ENCODE results near the gene ZNF800. TPM values are rescaled to one million over a fixed set of nuclear protein-coding genes. Genes with fewer than 3 reads are reported as not detected.

Gene ZNF800
- polyA plus RNA-seq, 1 of the 3 experiments (the other 2 are of a cell fraction) = 9.2 TPM

GRCh38 chr7:127332880-127333279 lies 59.6 kb downstream of the ZNF800 start:
- H3F3A ChIP-seq (replicated peaks; ENCODE audit: insufficient read depth) = no peaks in the 10 kb centered on the region
- H2AFZ ChIP-seq (ENCODE audit: low read depth) = no peak overlapping the region
- H3K9ac ChIP-seq = no peak overlapping the region
- H3K27me3 ChIP-seq (ENCODE audit: insufficient read depth) = 0 out of 2 replicates have a peak, but pooled peaks cover 4% of the 10 kb centered on the region
- H3K36me3 ChIP-seq (replicated peaks in 1 of 2; ENCODE audit: control insufficient read depth in 1 of 2, insufficient read depth in 2 of 2, low read length in 1 of 2) = no peaks in the 10 kb centered on the region
- 21% methylated on average over 2 of the region's 2 CpGs for WGBS (ENCODE audit: low lambda C conversion rate)
- ChIA-PET CTCF (no interaction called here), POLR2A (no interaction called here)
- H3K9me3 ChIP-seq = no peaks in the 10 kb centered on the region
- TF ChIP-seq MEF2A (IDR thresholded peaks at IDR 0.05; ENCODE audit: borderline replicate concordance, low read depth) (no peak), GATA2 (CRISPR knock-in tag; IDR thresholded peaks at IDR 0.05) (no peak), SMC3 (IDR thresholded peaks at IDR 0.05; ENCODE audit: low read depth, low read length) (no peak), EZH2phosphoT487 (IDR thresholded peaks at IDR 0.05; ENCODE audit: borderline replicate concordance, low read depth) (no peak), TAF1 (IDR thresholded peaks at IDR 0.05; ENCODE audit: borderline replicate concordance, low read depth, low read length) (no peak), FOXM1 (IDR thresholded peaks at IDR 0.05; ENCODE audit: low read depth) (no peak)
- H3K27ac ChIP-seq (ENCODE audit: low read depth in 2 of 2, low read length in 1 of 2) = no peak overlapping the region
- no peak overlapping the region for H3K4me2 ChIP-seq
- H3K79me2 ChIP-seq (ENCODE audit: insufficient read depth) = no peaks in the 10 kb centered on the region
- no peak overlapping the region for H3K4me3 ChIP-seq (ENCODE audit: low read depth in 2 of 2, low read length in 1 of 2)
- H3K9me2 ChIP-seq = no peaks in the 10 kb centered on the region
- H4K20me1 ChIP-seq (ENCODE audit: insufficient read depth) = no peaks in the 10 kb centered on the region
- no peak for DNase-seq
- no peaks in the 10 kb centered on the region for H3K4me1 ChIP-seq (ENCODE audit: control insufficient read depth in 1 of 2, insufficient read depth in 2 of 2, low read depth in 1 of 2, low read length in 1 of 2)

- no peaks in the 10 kb centered on the region for H3K36me3 ChIP-seq (replicated peaks in 1 of 2; ENCODE audit: control insufficient read depth in 1 of 2, insufficient read depth in 2 of 2, low read length in 1 of 2)
- no peak for TF ChIP-seq YY1 (IDR thresholded peaks at IDR 0.05; ENCODE audit: low read depth)
- TF ChIP-seq MEF2A (IDR thresholded peaks at IDR 0.05; ENCODE audit: borderline replicate concordance, low read depth) = no peak
- TF ChIP-seq, protein P1, sequence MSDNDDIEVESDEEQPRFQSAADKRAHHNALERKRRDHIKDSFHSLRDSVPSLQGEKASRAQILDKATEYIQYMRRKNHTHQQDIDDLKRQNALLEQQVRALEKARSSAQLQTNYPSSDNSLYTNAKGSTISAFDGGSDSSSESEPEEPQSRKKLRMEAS (IDR thresholded peaks at IDR 0.05; ENCODE audit: low read depth) = no peak
- no peak for TF ChIP-seq USF1 (IDR thresholded peaks at IDR 0.05; ENCODE audit: borderline replicate concordance, low read depth)
- no peak for TF ChIP-seq FOSL2 (IDR thresholded peaks at IDR 0.05; ENCODE audit: borderline replicate concordance, low read depth)
- TF ChIP-seq CTCF (IDR thresholded peaks at IDR 0.05) = no peak
- no peak for TF ChIP-seq FOXM1 (IDR thresholded peaks at IDR 0.05; ENCODE audit: low read depth)
- TF ChIP-seq JUND (IDR thresholded peaks at IDR 0.05) = no peak
- no peak for TF ChIP-seq PBX3 (IDR thresholded peaks at IDR 0.05)
- no peak for TF ChIP-seq RAD21 (IDR thresholded peaks at IDR 0.05; ENCODE audit: low read length)
- no peak for TF ChIP-seq NFIC (IDR thresholded peaks at IDR 0.05; ENCODE audit: borderline replicate concordance)
- no peak for TF ChIP-seq CHD2 (IDR thresholded peaks at IDR 0.05; ENCODE audit: low read length, partially characterized antibody)
- TF ChIP-seq ZBTB33 (IDR thresholded peaks at IDR 0.05; ENCODE audit: borderline replicate concordance, low read depth) = no peak
- no peak for TF ChIP-seq ELF1 (IDR thresholded peaks at IDR 0.05)
- no peak for TF ChIP-seq RXRA (IDR thresholded peaks at IDR 0.05; ENCODE audit: borderline replicate concordance, low read depth)
- no peak for TF ChIP-seq MXI1 (IDR thresholded peaks at IDR 0.05; ENCODE audit: low read depth, low read length)
- no peak for TF ChIP-seq RFX5 (IDR thresholded peaks at IDR 0.05; ENCODE audit: low read length)
- no peak for TF ChIP-seq NRF1 (IDR thresholded peaks at IDR 0.05; ENCODE audit: low read depth, low read length)
- no peak for TF ChIP-seq FOXJ3 (CRISPR knock-in tag; IDR thresholded peaks at IDR 0.05)
- no peak for TF ChIP-seq USF2 (IDR thresholded peaks at IDR 0.05; ENCODE audit: borderline replicate concordance, low read depth, low read length)
- 0 out of 2 replicates have a peak, but pooled peaks cover 10% of the 10 kb centered on the region for H3K27me3 ChIP-seq (ENCODE audit: insufficient read depth)
- H3K4me1 ChIP-seq (ENCODE audit: control insufficient read depth in 1 of 2, insufficient read depth in 2 of 2, low read depth in 1 of 2, low read length in 1 of 2) = no peaks in the 10 kb centered on the region
- ChIA-PET CTCF (no interaction called here), POLR2A (no interaction called here)
- H4K20me1 ChIP-seq (ENCODE audit: insufficient read depth) = no peaks in the 10 kb centered on the region
- H3K9me3 ChIP-seq = no peaks in the 10 kb centered on the region
- H3K4me3 ChIP-seq (ENCODE audit: low read depth in 2 of 2, low read length in 1 of 2) = no peak overlapping the region
- H3K9me2 ChIP-seq = no peaks in the 10 kb centered on the region
- no peak overlapping the region for H3K27ac ChIP-seq (ENCODE audit: low read depth in 2 of 2, low read length in 1 of 2)
- H3K79me2 ChIP-seq (ENCODE audit: insufficient read depth) = no peaks in the 10 kb centered on the region
- whole genome bisulfite sequencing (ENCODE audit: low lambda C conversion rate) = 76% methylated on average over 1 of the region's 1 CpG
- no peaks in the 10 kb centered on the region for H3F3A ChIP-seq (replicated peaks; ENCODE audit: insufficient read depth)
- H2AFZ ChIP-seq (ENCODE audit: low read depth) = no peak overlapping the region
- no peak overlapping the region for H3K9ac ChIP-seq
- DNase-seq = no peak
- H3K4me2 ChIP-seq = no peak overlapping the region
These were observed 62.4 kb downstream of the ZNF800 start for GRCh38 chr7:127330070-127330469.
